GM10266 (cell line): ENCODE data around the gene PEX5L.

Experiments
- DNase-seq: peaks from one replicate; pipeline ENCODE4 v3.0.0; 2012; ENCODE audit errors: extremely low spot score
- CTCF ChIP-seq: IDR thresholded peaks from 2 replicates; pipeline ENCODE4 v1.5.1; 2012; ENCODE audit warnings: mild to moderate bottlenecking, low read depth; ENCODE audit not compliant: control insufficient read depth, insufficient read depth; ENCODE audit errors: missing control alignments

Gene PEX5L

GRCh38 chr3:179750720-179751328 lies 285.9 kb downstream of the PEX5L start:
- DNase-seq: no peak
- peak; percentile 75 for TF ChIP-seq CTCF

- no peak for TF ChIP-seq CTCF
- no peak for DNase-seq
These were observed 291.0 kb downstream of the PEX5L start for GRCh38 chr3:179745716-179746115.

GRCh38 chr3:179745079-179745478 lies 291.7 kb downstream of the PEX5L start:
- TF ChIP-seq CTCF: no peak
- no peak for DNase-seq
